GM19455 (cell line): ENCODE results near the gene TARS3.

Experiments used
- ATAC-seq: cut with Tn5 transposase; IDR thresholded peaks from one replicate; pipeline ENCODE4 v1.9.1; 2021; ENCODE audit not compliant: unreplicated experiment

Gene TARS3

DNA sequence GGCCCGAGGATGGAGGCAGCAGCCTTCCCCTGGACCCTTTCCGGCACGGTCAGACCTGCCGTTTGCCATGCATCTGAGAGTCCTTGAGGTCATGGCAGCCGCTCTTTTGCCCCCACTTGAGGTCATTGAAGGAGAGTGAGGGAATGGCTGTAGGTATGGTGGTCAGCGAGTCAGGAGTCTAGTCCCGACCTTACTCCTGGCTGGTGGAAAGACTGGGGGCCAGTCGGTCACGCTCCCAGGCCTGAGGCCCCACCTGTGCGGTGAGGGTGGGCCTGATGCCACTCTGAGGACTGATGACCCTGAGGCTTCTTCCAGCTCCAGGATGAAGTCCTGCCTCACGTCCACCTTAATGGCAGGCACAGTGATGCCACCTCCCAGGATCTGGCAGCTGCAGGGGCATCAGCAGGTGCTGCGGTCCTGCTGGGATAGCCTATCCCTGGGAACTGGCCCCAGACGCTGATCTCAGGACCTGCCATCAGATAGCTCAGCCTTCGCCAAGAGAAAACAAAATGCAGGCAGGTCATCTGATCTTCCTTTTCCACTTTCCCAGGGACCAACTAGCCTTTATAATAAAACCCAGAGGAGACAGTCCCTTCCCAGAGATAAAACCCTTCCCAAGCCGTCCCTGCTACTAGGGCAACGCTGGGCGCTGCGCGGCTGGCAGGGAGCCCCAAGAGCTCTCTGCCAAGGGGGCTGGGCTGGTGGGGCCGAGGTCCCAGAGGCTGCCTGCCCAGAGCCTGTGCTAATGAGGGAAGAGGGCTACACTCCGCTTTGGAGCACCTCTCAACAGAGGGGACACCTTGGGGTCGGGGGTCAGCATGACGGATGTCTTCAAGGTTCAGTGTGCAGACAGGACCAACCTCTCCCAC lies 114.3 kb downstream of the TARS3 start:
- ATAC-seq, result no peak

DNA sequence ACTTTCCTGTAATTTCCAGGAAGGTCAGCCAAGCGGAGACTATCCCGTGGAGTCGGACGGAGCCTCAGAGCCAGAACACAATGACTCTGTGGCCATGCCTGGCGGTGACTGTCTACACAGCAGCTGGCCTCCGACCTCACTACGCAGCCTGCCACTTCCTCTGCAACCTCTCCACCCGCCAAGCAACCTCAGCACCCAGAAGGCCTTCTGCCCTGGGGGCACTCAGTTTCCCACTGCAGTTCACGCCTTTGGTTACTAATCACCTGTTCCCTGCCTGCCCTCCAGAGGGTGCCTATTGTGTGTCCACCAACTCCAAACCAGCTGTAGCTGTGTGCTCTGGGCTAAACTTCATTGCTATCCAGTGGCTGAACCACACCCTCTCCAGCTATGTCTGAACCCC lies 116.1 kb downstream of the TARS3 start:
- no peak for ATAC-seq

DNA sequence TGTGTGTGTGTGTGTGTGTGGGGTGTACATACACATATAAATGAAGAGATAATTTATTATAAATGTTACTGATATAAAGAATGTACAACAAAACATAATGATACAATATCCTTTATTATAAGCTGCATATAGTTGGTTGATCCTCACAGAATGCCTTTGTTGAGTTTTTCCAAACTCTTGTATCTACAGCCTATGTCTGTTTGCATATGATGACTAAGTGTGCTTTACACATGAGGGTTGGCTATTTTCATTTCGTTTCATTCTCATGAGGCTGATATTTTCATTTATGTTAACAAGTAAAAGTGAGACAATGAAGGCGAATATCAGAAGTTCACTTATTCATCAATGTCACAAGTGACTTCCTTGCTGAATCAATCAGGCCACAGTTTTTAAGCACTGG lies 117.2 kb downstream of the TARS3 start:
- ATAC-seq, result no peak

DNA sequence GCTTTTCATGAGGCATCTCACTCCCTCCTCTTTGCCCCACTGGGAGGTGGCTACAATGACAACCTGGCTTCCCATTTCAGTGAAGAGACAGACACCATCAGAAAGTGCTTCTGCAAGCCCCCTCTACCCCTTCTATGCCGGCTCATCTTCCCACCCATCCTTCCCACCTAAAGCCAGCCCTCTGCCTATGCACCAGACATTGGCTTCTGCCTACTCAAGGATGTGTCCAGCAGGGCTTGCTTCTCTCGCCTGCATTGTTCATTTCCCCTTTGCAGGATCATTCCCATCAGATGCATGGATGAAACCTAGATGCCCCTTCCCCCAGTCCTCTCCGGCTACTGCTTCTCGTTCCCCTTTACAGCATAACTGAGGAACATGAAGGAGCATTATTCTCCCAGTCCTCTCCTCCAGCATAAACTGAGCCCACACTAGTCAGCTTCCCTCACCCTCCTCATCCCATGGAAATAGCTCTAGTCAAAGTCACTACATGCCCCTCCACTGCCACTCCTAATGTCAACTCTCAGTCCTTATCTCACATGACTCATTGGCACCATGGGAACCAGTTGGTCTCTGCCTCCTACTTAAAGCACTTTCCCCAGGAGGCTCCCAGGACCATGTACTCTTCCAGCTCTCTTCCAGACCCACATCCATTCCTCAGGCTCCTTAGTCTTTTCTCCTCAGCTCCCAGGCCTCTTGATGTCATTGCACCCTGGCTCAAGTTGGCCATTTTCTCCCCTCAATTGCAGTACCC lies 120.0 kb downstream of the TARS3 start:
- ATAC-seq, result no peak
